Inflammatory macrophage (primary cell): ENCODE results near the gene STXBP4.

ENCODE experiments used
- DNase-seq, 2 donors: peaks; one replicate each; pipeline ENCODE4 v3.0.0-alpha.2; 2020 to 2022

The STXBP4 gene

GRCh38 chr17:55124730-55125360, 156.3 kb downstream of the STXBP4 start:
- no peak for DNase-seq

- DNase-seq: no peak
Observed at GRCh38 chr17:55133583-55133982, 165.0 kb downstream of the STXBP4 start.

- no peak for DNase-seq
Observed at GRCh38 chr17:55134486-55135157, 166.1 kb downstream of the STXBP4 start.

GRCh38 chr17:55140809-55141208, 172.2 kb downstream of the STXBP4 start:
- DNase-seq: no peak

GRCh38 chr17:55144518-55144917, 176.0 kb downstream of the STXBP4 start:
- no peak for DNase-seq

- DNase-seq: no peak
Observed at GRCh38 chr17:55149485-55149884, 180.9 kb downstream of the STXBP4 start.

- no peak for DNase-seq
Observed at GRCh38 chr17:55152236-55152635, 183.7 kb downstream of the STXBP4 start.

- no peak for DNase-seq
Observed at GRCh38 chr17:55154101-55154500, 185.5 kb downstream of the STXBP4 start.

GRCh38 chr17:55155856-55156560, 187.4 kb downstream of the STXBP4 start:
- DNase-seq: no peak

- DNase-seq: no peak
Observed at GRCh38 chr17:55157165-55157564, 188.6 kb downstream of the STXBP4 start.

GRCh38 chr17:55158439-55158838, 189.9 kb downstream of the STXBP4 start:
- no peak for DNase-seq

- DNase-seq: no peak
Observed at GRCh38 chr17:55159251-55159650, 190.7 kb downstream of the STXBP4 start.

GRCh38 chr17:55160501-55160900, 191.9 kb downstream of the STXBP4 start:
- DNase-seq: no peak

GRCh38 chr17:55161935-55162555, 193.5 kb downstream of the STXBP4 start:
- DNase-seq: no peak

GRCh38 chr17:55162556-55162946, 194.0 kb downstream of the STXBP4 start:
- DNase-seq: no peak

- no peak for DNase-seq
Observed at GRCh38 chr17:55163408-55163807, 194.8 kb downstream of the STXBP4 start.

GRCh38 chr17:55166506-55166905, 197.9 kb downstream of the STXBP4 start:
- no peak for DNase-seq

GRCh38 chr17:55167024-55167725, 198.6 kb downstream of the STXBP4 start:
- DNase-seq: no peak

GRCh38 chr17:55168958-55169687, 200.6 kb downstream of the STXBP4 start:
- DNase-seq: no peak

GRCh38 chr17:55171634-55172328, 203.2 kb downstream of the STXBP4 start:
- no peak for DNase-seq

- DNase-seq: no peak
Observed at GRCh38 chr17:55172612-55173011, 204.0 kb downstream of the STXBP4 start.
